CD14-positive monocyte (primary cell): ENCODE data around the gene RGS14. TPM values are rescaled to one million over a fixed set of nuclear protein-coding genes. Genes with fewer than 3 reads are reported as not detected.

Experiments used
- DNase-seq, 3 donors: peaks; one replicate each; pipeline ENCODE4 v3.0.0-alpha.2; 2011 to 2022
- H2AFZ ChIP-seq: 2 replicates; pipeline ENCODE4 v1.6.0; 2012; ENCODE audit warnings: mild to moderate bottlenecking, low read depth, low read length, inconsistent platforms; ENCODE audit not compliant: insufficient read depth, poor library complexity, severe bottlenecking
- H3K27ac ChIP-seq, 2 donors: 1 replicate in 1 of 2; 2 replicates in 1 of 2; pipeline ENCODE4 v1.5.1; 2012 to 2013; ENCODE audit warnings: low read length in 2 of 2, control low read depth in 1 of 2, inconsistent platforms in 1 of 2, low read depth in 1 of 2, mild to moderate bottlenecking in 1 of 2
- H3K27me3 ChIP-seq, 2 donors: one replicate each; pipeline versions ENCODE4 v1.6.0 to v1.6.1; 2011 to 2013; ENCODE audit warnings: low read length in 2 of 2; ENCODE audit not compliant: control insufficient read depth in 2 of 2, insufficient read depth in 2 of 2
- H3K36me3 ChIP-seq, 2 donors: replicated peaks in 1 of 2; 1 replicate in 1 of 2; 2 replicates in 1 of 2; pipeline versions ENCODE4 v1.5.1 to v1.6.1; 2012 to 2013; ENCODE audit warnings: low read length in 2 of 2, control low read depth in 1 of 2, inconsistent platforms in 1 of 2, mild to moderate bottlenecking in 1 of 2; ENCODE audit not compliant: insufficient read depth in 2 of 2, control insufficient read depth in 1 of 2
- H3K4me1 ChIP-seq, 2 donors: 1 replicate in 1 of 2; 2 replicates in 1 of 2; pipeline versions ENCODE4 v1.5.1 to v1.6.1; 2012 to 2013; ENCODE audit warnings: low read length in 2 of 2, control low read depth in 1 of 2, inconsistent platforms in 1 of 2, mild to moderate bottlenecking in 1 of 2, moderate library complexity in 1 of 2; ENCODE audit not compliant: insufficient read depth in 2 of 2, control insufficient read depth in 1 of 2
- H3K4me2 ChIP-seq: replicated peaks from 2 replicates; pipeline ENCODE3; 2012; ENCODE audit warnings: low read length, moderate library complexity, mild to moderate bottlenecking; ENCODE audit not compliant: poor library complexity, severe bottlenecking; ENCODE audit errors: extremely low read depth
- H3K4me3 ChIP-seq, 3 experiments: fragments of 200-600 bp in 1 of 3; sonication (generic) in 1 of 3; replicated peaks in 1 of 3; 1 replicate in 2 of 3; 2 replicates in 1 of 3; pipeline ENCODE4 v1.5.1; 2011 to 2013; ENCODE audit warnings: low read length in 3 of 3, mild to moderate bottlenecking in 3 of 3, control low read depth in 2 of 3, low read depth in 2 of 3, inconsistent platforms in 1 of 3, moderate library complexity in 1 of 3
- H3K79me2 ChIP-seq: 2 replicates; pipeline ENCODE4 v1.6.0; 2012; ENCODE audit warnings: mild to moderate bottlenecking, control low read depth, inconsistent platforms, low read length, moderate library complexity; ENCODE audit not compliant: insufficient read depth
- H3K9ac ChIP-seq: 2 replicates; pipeline ENCODE4 v1.6.0; 2017; ENCODE audit warnings: low read length, mild to moderate bottlenecking; ENCODE audit not compliant: insufficient read depth, poor library complexity, severe bottlenecking
- H3K9me3 ChIP-seq, 2 donors: replicated peaks in 1 of 2; 1 replicate in 1 of 2; 2 replicates in 1 of 2; pipeline versions ENCODE4 v1.5.1 to v1.6.1; 2012 to 2013; ENCODE audit warnings: low read length in 2 of 2, control low read depth in 1 of 2; ENCODE audit not compliant: control insufficient read depth in 1 of 2, insufficient read depth in 1 of 2
- H4K20me1 ChIP-seq: 2 replicates; pipeline ENCODE4 v1.6.0; 2012; ENCODE audit warnings: mild to moderate bottlenecking, low read length, control low read depth, moderate library complexity; ENCODE audit not compliant: insufficient read depth
- H3K27ac Mint-ChIP-seq, 7 donors: one replicate each; pipeline ENCODE4 v1.8.0; 2020; ENCODE audit warnings: mild to moderate bottlenecking in 7 of 7, mixed read lengths in 7 of 7, moderate library complexity in 6 of 7, inconsistent platforms in 2 of 7
- H3K27me3 Mint-ChIP-seq, 3 donors: one replicate each; pipeline ENCODE4 v1.8.0; 2021 to 2022; ENCODE audit warnings: low read depth in 3 of 3, mild to moderate bottlenecking in 3 of 3, mixed read lengths in 3 of 3, moderate library complexity in 3 of 3, inconsistent platforms in 1 of 3
- H3K36me3 Mint-ChIP-seq, 2 donors: one replicate each; pipeline ENCODE4 v1.8.0; 2020; ENCODE audit warnings: mixed read lengths in 2 of 2, inconsistent platforms in 1 of 2, mild to moderate bottlenecking in 1 of 2
- H3K4me1 Mint-ChIP-seq: one replicate; pipeline ENCODE4 v1.8.0; 2020; ENCODE audit warnings: mild to moderate bottlenecking, mixed read lengths
- H3K4me3 Mint-ChIP-seq, 2 donors: one replicate each; pipeline ENCODE4 v1.8.0; 2020; ENCODE audit warnings: mild to moderate bottlenecking in 2 of 2, mixed read lengths in 2 of 2, moderate library complexity in 1 of 2
- H3K9me3 Mint-ChIP-seq, 7 donors: one replicate each; pipeline ENCODE4 v1.8.0; 2020 to 2022; ENCODE audit warnings: mixed read lengths in 7 of 7, mild to moderate bottlenecking in 6 of 7, moderate library complexity in 6 of 7, inconsistent platforms in 2 of 7
- CTCF ChIP-seq: fragments of 200-600 bp; IDR thresholded peaks from one replicate; pipeline ENCODE4 v1.8.0; 2022; ENCODE audit warnings: antibody characterized with exemption, mild to moderate bottlenecking
- WGBS: methylation state at CpG from one replicate; pipeline ENCODE4 v1.1.5; 2013; ENCODE audit warnings: missing lambda C conversion rate; ENCODE audit not compliant: insufficient coverage; 5-methylcytosine and 5-hydroxymethylcytosine counted together
- intact Hi-C, 2 donors: fragments of 100-400 bp; cut with micrococcal nuclease; formaldehyde crosslinking; loops; one replicate each; pipeline versions ENCODE4 v1.15.0 to v1.15.1; 2023
- polyA plus RNA-seq, 3 donors: library from polyadenylated mRNA; depleted of rRNA in 1 of 3; unstranded in 2 of 3; stranded (reverse) in 1 of 3; fragments of 300-500 nt in 2 of 3; fragments of >200 nt in 1 of 3; fragmentation: Illumina TruSeq in 2 of 3; gene quantifications; 1 replicate in 2 of 3; 2 replicates in 1 of 3; pipeline ENCODE4 v1.2.3, GENCODE V29; 2012 to 2021

The RGS14 gene
- polyA plus RNA-seq, 3 donors: 35.4 to 186 (median 43.5) TPM

GRCh38 chr5:177378884-177379883, 21.5 kb downstream of the RGS14 start:
- Mint-ChIP-seq H3K4me1 (peaks cover 14% of the 10 kb centered on the region), H3K4me3 (no peak overlapping the region), H3K27ac (peak overlapping the region in 2 of 7 donors; percentile 39 to 86), H3K9me3 (peaks cover 0 to 2% (median 0%) of the 10 kb centered on the region in 7 donors), H3K27me3 (peaks cover 11 to 30% (median 18%) of the 10 kb centered on the region in 3 donors), H3K36me3 (peaks cover 4% of the 10 kb centered on the region in 2 donors)
- intact Hi-C loops: loop anchor here in 1 of 2 donors (10.0 kb wide), 1 partner anchor 686 kb away; no protein-coding TSS in a partner anchor
- H3K36me3 ChIP-seq: peaks cover 0 to 1% of the 10 kb centered on the region in 2 donors
- H3K4me2 ChIP-seq: no peak overlapping the region
- 83% methylated on average over 9 of the region's 15 CpGs for WGBS
- TF ChIP-seq CTCF: no peak
- no peak overlapping the region for H2AFZ ChIP-seq
- H4K20me1 ChIP-seq: peaks cover under 1% of the 10 kb centered on the region
- no peaks in the 10 kb centered on the region for H3K27me3 ChIP-seq
- H3K4me1 ChIP-seq: peaks cover 3% of the 10 kb centered on the region in 2 donors
- peak in 1 of 3 donors; percentile 47 for DNase-seq
- no peak overlapping the region for H3K4me3 ChIP-seq
- no peaks in the 10 kb centered on the region for H3K79me2 ChIP-seq
- no peak overlapping the region for H3K27ac ChIP-seq
- no peak overlapping the region for H3K9ac ChIP-seq
- no peaks in the 10 kb centered on the region for H3K9me3 ChIP-seq

- Mint-ChIP-seq H3K36me3 (no peaks in the 10 kb centered on the region), H3K9me3 (peaks cover 0 to 2% (median 0%) of the 10 kb centered on the region in 7 donors), H3K4me1 (peaks cover 17% of the 10 kb centered on the region), H3K27me3 (peaks cover 21 to 30% (median 24%) of the 10 kb centered on the region in 3 donors), H3K4me3 (no peak overlapping the region), H3K27ac (no peak overlapping the region)
- Histone ChIP-seq H3K79me2 (no peaks in the 10 kb centered on the region), H3K4me3 (no peak overlapping the region), H3K27ac (no peak overlapping the region), H3K36me3 (no peaks in the 10 kb centered on the region), H2AFZ (no peak overlapping the region), H3K4me2 (no peak overlapping the region), H3K9ac (no peak overlapping the region), H3K9me3 (no peaks in the 10 kb centered on the region), H3K27me3 (no peaks in the 10 kb centered on the region), H4K20me1 (no peaks in the 10 kb centered on the region), H3K4me1 (peaks cover 3% of the 10 kb centered on the region in 2 donors)
- intact Hi-C loops: no loop called here
- no peak for TF ChIP-seq CTCF
- 100% methylated on average over 1 of the region's 6 CpGs for WGBS
- no peak for DNase-seq
Measured at GRCh38 chr5:177380805-177381126, 23.0 kb downstream of the RGS14 start.
